SK-N-SH (cell line): ENCODE data around the gene HSBP1. TPM values are rescaled to one million over a fixed set of nuclear protein-coding genes. Genes with fewer than 3 reads are reported as not detected.

Experiments used
- CTCF ChIA-PET: fragments of 300-600, 350-600 bp; formaldehyde crosslinking; extraction: SDS; loops from one replicate; lab custom pipeline; 2021; lab: Yijun Ruan, JAX
- POLR2A ChIA-PET: fragments of 350-600 bp; sonication (Branson Sonifier 250); formaldehyde crosslinking; extraction: SDS; loops from one replicate; lab custom pipeline; 2020; ENCODE audit warnings: antibody characterized with exemption, inconsistent platforms; lab: Yijun Ruan, JAX
- DNase-seq: peaks from one replicate; pipeline ENCODE4 v3.0.0; 2012
- H2AFZ ChIP-seq: fragments of 200-600 bp; sonication (generic); 2 replicates; pipeline ENCODE4 v1.8.1; 2016; ENCODE audit warnings: antibody characterized with exemption, mild to moderate bottlenecking, low read depth
- H3F3A ChIP-seq: fragments of 200-600 bp; sonication (generic); replicated peaks from 2 replicates; pipeline ENCODE3; 2016; ENCODE audit warnings: antibody characterized with exemption, mild to moderate bottlenecking; ENCODE audit not compliant: insufficient read depth
- H3K27ac ChIP-seq, 2 experiments: fragments of 200-500 bp in 1 of 2; fragments of 200-600 bp in 1 of 2; sonication (Bioruptor generic) in 1 of 2; sonication (generic), shearing (Covaris generic) in 1 of 2; 2 replicates each; pipeline versions ENCODE4 v1.5.1 to v1.6.1; 2014 to 2016; ENCODE audit warnings: low read depth in 2 of 2, inconsistent platforms in 1 of 2, low read length in 1 of 2, mild to moderate bottlenecking in 1 of 2, mixed read lengths in 1 of 2
- H3K27me3 ChIP-seq: fragments of 200-600 bp; sonication (generic), shearing (Covaris generic); 2 replicates; pipeline ENCODE4 v1.6.1; 2016; ENCODE audit warnings: mixed run types; ENCODE audit not compliant: insufficient read depth
- H3K36me3 ChIP-seq, 2 experiments: fragments of 200-500 bp in 1 of 2; fragments of 200-600 bp in 1 of 2; sonication (Bioruptor generic) in 1 of 2; sonication (generic) in 1 of 2; replicated peaks in 1 of 2; 2 replicates each; pipeline versions ENCODE3 to v1.5.1; 2014 to 2016; ENCODE audit warnings: low read length in 1 of 2, mild to moderate bottlenecking in 1 of 2; ENCODE audit not compliant: insufficient read depth in 2 of 2, control insufficient read depth in 1 of 2
- H3K4me1 ChIP-seq, 2 experiments: fragments of 200-500 bp in 1 of 2; fragments of 200-600 bp in 1 of 2; sonication (Bioruptor generic) in 1 of 2; sonication (generic), shearing (Covaris generic) in 1 of 2; 2 replicates each; pipeline versions ENCODE4 v1.5.1 to v1.6.1; 2014 to 2016; ENCODE audit warnings: low read depth in 1 of 2, low read length in 1 of 2, mixed run types in 1 of 2; ENCODE audit not compliant: insufficient read depth in 2 of 2, control insufficient read depth in 1 of 2
- H3K4me2 ChIP-seq: fragments of 200-600 bp; sonication (generic), shearing (Covaris generic); 2 replicates; pipeline ENCODE4 v1.6.1; 2017; ENCODE audit warnings: mixed run types
- H3K4me3 ChIP-seq, 2 experiments: fragments of 200-500 bp in 1 of 2; fragments of 200-600 bp in 1 of 2; sonication (Bioruptor generic) in 1 of 2; sonication (generic), shearing (Covaris generic) in 1 of 2; 2 replicates each; pipeline versions ENCODE4 v1.5.1 to v1.8.1; 2014 to 2016; ENCODE audit warnings: low read depth in 2 of 2, inconsistent platforms in 1 of 2, low read length in 1 of 2, mild to moderate bottlenecking in 1 of 2, mixed read lengths in 1 of 2, moderate library complexity in 1 of 2
- H3K79me2 ChIP-seq: fragments of 200-600 bp; sonication (generic); 2 replicates; pipeline ENCODE4 v1.8.1; 2017; ENCODE audit warnings: mild to moderate bottlenecking; ENCODE audit not compliant: insufficient read depth
- H3K9ac ChIP-seq: fragments of 200-600 bp; sonication (generic); 2 replicates; pipeline ENCODE4 v1.6.1; 2017; ENCODE audit warnings: mixed run types
- H3K9me2 ChIP-seq: fragments of 200-600 bp; sonication (generic); 2 replicates; pipeline ENCODE4 v1.6.1; 2017; ENCODE audit warnings: mixed run types
- H3K9me3 ChIP-seq: fragments of 200-600 bp; sonication (generic); 2 replicates; pipeline ENCODE4 v1.6.1; 2017; ENCODE audit warnings: mixed run types, mild to moderate bottlenecking, moderate library complexity
- H4K20me1 ChIP-seq: fragments of 200-600 bp; sonication (generic); 2 replicates; pipeline ENCODE4 v1.6.1; 2017; ENCODE audit warnings: mild to moderate bottlenecking, mixed run types; ENCODE audit not compliant: insufficient read depth
- CTCF ChIP-seq: fragments of 200-600 bp; sonication (generic); IDR thresholded peaks from 2 replicates; pipeline ENCODE4 v1.6.1; 2017; ENCODE audit warnings: antibody characterized with exemption, mild to moderate bottlenecking, moderate library complexity
- ELF1 ChIP-seq: IDR thresholded peaks from 2 replicates; pipeline ENCODE4 v1.4.0; 2012
- EP300 ChIP-seq, 2 experiments: IDR thresholded peaks; 2 replicates each; pipeline versions ENCODE4 v1.4.0 to v1.6.1; 2012; ENCODE audit warnings: borderline replicate concordance in 1 of 2, low read depth in 1 of 2, low read length in 1 of 2
- GABPA ChIP-seq: IDR thresholded peaks from 2 replicates; pipeline ENCODE4 v1.4.0; 2012; ENCODE audit warnings: low read depth, mild to moderate bottlenecking
- MEF2A ChIP-seq: IDR thresholded peaks from 2 replicates; pipeline ENCODE4 v1.4.0; 2012; ENCODE audit warnings: low read depth, borderline replicate concordance
- NFIC ChIP-seq: IDR thresholded peaks from 2 replicates; pipeline ENCODE4 v1.4.0; 2012; ENCODE audit warnings: borderline replicate concordance
- RAD21 ChIP-seq: IDR thresholded peaks from 2 replicates; pipeline ENCODE4 v1.6.1; 2012; ENCODE audit warnings: mild to moderate bottlenecking, low read length
- RFX5 ChIP-seq: IDR thresholded peaks from 2 replicates; pipeline ENCODE4 v1.6.1; 2012; ENCODE audit warnings: mild to moderate bottlenecking, improper control_type of control experiment, low read length
- RXRA ChIP-seq: IDR thresholded peaks from 2 replicates; pipeline ENCODE4 v1.4.0; 2012; ENCODE audit warnings: low read depth, mild to moderate bottlenecking, borderline replicate concordance
- TCF12 ChIP-seq: IDR thresholded peaks from 2 replicates; pipeline ENCODE4 v1.4.0; 2012
- USF1 ChIP-seq: IDR thresholded peaks from 2 replicates; pipeline ENCODE4 v1.4.0; 2012; ENCODE audit warnings: low read depth, borderline replicate concordance
- YY1 ChIP-seq: IDR thresholded peaks from 2 replicates; pipeline ENCODE4 v1.4.0; 2012; ENCODE audit warnings: low read depth, mild to moderate bottlenecking
- WGBS: methylation state at CpG from one replicate; pipeline ENCODE4 v1.1.6; 2017; ENCODE audit warnings: low lambda C conversion rate; 5-methylcytosine and 5-hydroxymethylcytosine counted together
- polyA plus RNA-seq, 3 experiments: library from polyadenylated mRNA; depleted of rRNA; stranded (reverse); fragments of >200 nt; gene quantifications; 2 replicates each; pipeline ENCODE4 v1.2.3, GENCODE V29; 2012

HSBP1 gene
- polyA plus RNA-seq, 1 of the 3 experiments (the other 2 are of a cell fraction): 177 TPM

- TF ChIP-seq RFX5: no peak
These were observed 46.1 kb downstream of the HSBP1 start (continued) for GRCh38 chr16:83853834-83854233.

- Histone ChIP-seq H4K20me1 (no peaks in the 10 kb centered on the region), H3K4me3 (no peak overlapping the region), H3K4me2 (no peak overlapping the region), H3K9me3 (no peaks in the 10 kb centered on the region), H3K9ac (no peak overlapping the region), H3K9me2 (no peaks in the 10 kb centered on the region), H3K4me1 (no peaks in the 10 kb centered on the region), H3K27me3 (peaks cover 13% of the 10 kb centered on the region), H2AFZ (no peak overlapping the region), H3F3A (no peaks in the 10 kb centered on the region), H3K36me3 (no peaks in the 10 kb centered on the region), H3K79me2 (no peaks in the 10 kb centered on the region), H3K27ac (no peak overlapping the region)
- CTCF ChIA-PET: interaction anchor here (1.2 to 2.1 kb wide), 3 partner anchors 28 to 33 kb away, joined by 3 to 8 read pairs (median 4); no protein-coding TSS in a partner anchor
- no peak for DNase-seq
- 63% methylated on average over 9 of the region's 9 CpGs for WGBS
- TF ChIP-seq RXRA: no peak
- TF ChIP-seq RAD21: no peak
- POLR2A ChIA-PET: no interaction called here
These were observed 46.6 kb downstream of the HSBP1 start for GRCh38 chr16:83854420-83854819.

GRCh38 chr16:83856792-83857191, 49.0 kb downstream of the HSBP1 start:
- Histone ChIP-seq H3K9me2 (no peaks in the 10 kb centered on the region), H3K79me2 (no peaks in the 10 kb centered on the region), H3K36me3 (no peaks in the 10 kb centered on the region), H2AFZ (no peak overlapping the region), H3K9ac (no peak overlapping the region), H3F3A (no peaks in the 10 kb centered on the region), H4K20me1 (no peaks in the 10 kb centered on the region), H3K4me2 (no peak overlapping the region), H3K9me3 (no peaks in the 10 kb centered on the region), H3K27ac (no peak overlapping the region), H3K4me1 (no peaks in the 10 kb centered on the region), H3K27me3 (peaks cover 29% of the 10 kb centered on the region), H3K4me3 (no peak overlapping the region)
- POLR2A ChIA-PET: no interaction called here
- TF ChIP-seq GABPA: no peak
- no peak for TF ChIP-seq TCF12
- no peak for TF ChIP-seq EP300 (IDR thresholded peaks at IDR 0.05; ENCODE audit: borderline replicate concordance in 1 of 2, low read depth in 1 of 2, low read length in 1 of 2)
- no peak for TF ChIP-seq YY1
- TF ChIP-seq USF1: no peak
- TF ChIP-seq NFIC: no peak
- no peak for TF ChIP-seq ELF1
- no peak for TF ChIP-seq CTCF
- no peak for TF ChIP-seq MEF2A
- CTCF ChIA-PET: no interaction called here
- 12% methylated on average over 4 of the region's 4 CpGs for WGBS
- DNase-seq: no peak
